K562 (cell line): ENCODE data around the gene NIN. TPM values are rescaled to one million over a fixed set of nuclear protein-coding genes. Genes with fewer than 3 reads are reported as not detected.

Experiments used
- DDX20 ChIP-seq: fragments of 450-650 bp; IDR thresholded peaks from 2 replicates; pipeline ENCODE4 v1.6.1; 2016; ENCODE audit warnings: missing genetic modification characterization, low read depth, mild to moderate bottlenecking, missing compliant biosample characterization, moderate library complexity
- FOXP1 ChIP-seq: sonication (generic); formaldehyde crosslinking; IDR thresholded peaks from 2 replicates; pipeline ENCODE4 v1.8.0; 2022; ENCODE audit warnings: mild to moderate bottlenecking, missing genetic modification reagents
- ILK ChIP-seq: fragments of 450-650 bp; IDR thresholded peaks from 2 replicates; pipeline ENCODE4 v1.6.1; 2016; ENCODE audit warnings: missing genetic modification characterization, low read depth, mild to moderate bottlenecking, missing compliant biosample characterization, moderate library complexity, borderline replicate concordance
- MGA ChIP-seq: fragments of 450-650 bp; IDR thresholded peaks from 2 replicates; pipeline ENCODE4 v1.6.1; 2016; ENCODE audit warnings: mild to moderate bottlenecking, moderate library complexity
- RBFOX2 ChIP-seq: fragments of 200-400 bp; formaldehyde crosslinking; IDR thresholded peaks from 2 replicates; pipeline ENCODE4 v1.6.1; 2017; ENCODE audit warnings: low read depth, mild to moderate bottlenecking, low read length, moderate library complexity
- RUNX1 ChIP-seq: sonication (generic); IDR thresholded peaks from 2 replicates; pipeline ENCODE4 v1.6.1; 2016; ENCODE audit warnings: antibody characterized with exemption, low read depth
- SIN3A ChIP-seq, 2 experiments: fragments of 150-350 bp in 1 of 2; IDR thresholded peaks; 2 replicates each; pipeline ENCODE4 v1.6.1; 2011 to 2016; ENCODE audit warnings: borderline replicate concordance in 2 of 2, low read depth in 2 of 2, low read length in 2 of 2, mild to moderate bottlenecking in 2 of 2, moderate library complexity in 2 of 2; ENCODE audit not compliant: control insufficient read depth in 1 of 2
- SMARCA5 ChIP-seq: fragments of 450-650 bp; IDR thresholded peaks from 2 replicates; pipeline ENCODE4 v1.6.1; 2016
- TFE3 ChIP-seq: fragments of 450-650 bp; formaldehyde crosslinking; IDR thresholded peaks from 2 replicates; pipeline ENCODE4 v1.4.0; 2020; ENCODE audit warnings: mild to moderate bottlenecking, mixed read lengths
- ZNF143 ChIP-seq: sonication (generic); formaldehyde crosslinking; IDR thresholded peaks from 2 replicates; pipeline ENCODE4 v1.9.0; 2022; ENCODE audit warnings: mild to moderate bottlenecking, missing genetic modification reagents
- ZNF696 ChIP-seq: fragments of 250-450 bp; sonication (Bioruptor Pico); conservative IDR thresholded peaks from 2 replicates; pipeline ENCODE4 v1.4.0; 2020; ENCODE audit warnings: mild to moderate bottlenecking, moderate library complexity
- polyA plus RNA-seq, 8 experiments: library from polyadenylated mRNA; depleted of rRNA in 4 of 8; stranded (reverse) in 5 of 8; unstranded in 3 of 8; fragments of >200 nt; fragmentation: Nextera tagmentation in 2 of 8; fragmentation: Illumina TruSeq in 1 of 8; extraction: Ambion mirVana in 2 of 8; extraction: Trizol in 1 of 8; gene quantifications; 2 replicates each; pipeline versions ENCODE4 v1.2.1 to v1.2.3, GENCODE V29; 2011 to 2014; ENCODE audit warnings: inconsistent platforms in 1 of 8, missing spikeins in 1 of 8
- total RNA-seq, 7 experiments: library from RNA; depleted of rRNA in 6 of 7; stranded (reverse); fragments of >200 nt in 6 of 7; fragmentation: Illumina TruSeq in 2 of 7; extraction: Trizol in 2 of 7; gene quantifications; 2 replicates each; pipeline versions ENCODE4 v1.2.1 to v1.2.3, GENCODE V29; 2011 to 2021; ENCODE audit warnings: low replicate concordance in 1 of 7
- TF ChIP-seq, protein P1 (sequence below): conservative IDR thresholded peaks from 2 replicates; pipeline ENCODE4 v1.6.1; 2011; ENCODE audit warnings: low read depth, mild to moderate bottlenecking, low read length; ENCODE audit not compliant: control insufficient read depth

Gene NIN
- total and polyA plus RNA-seq, 9 of the 15 experiments (the other 6 are each of a cell fraction or from before 2014, with no cell fraction given) = 0.84 to 8.4 (median 5.0) TPM

GRCh38 chr14:50830932-50831725 lies at the start of gene NIN (continued):
- TF ChIP-seq MGA (peak; percentile 23; the same call in 1 of the 2 replicates), SIN3A (IDR thresholded peaks at IDR 0.05; ENCODE audit: borderline replicate concordance in 2 of 2, control insufficient read depth in 1 of 2, low read depth in 2 of 2, low read length in 2 of 2) (no peak), RBFOX2 (peak; percentile 11; the same call in 1 of the 2 replicates), ILK (tag) (no peak), RUNX1 (no peak), FOXP1 (CRISPR knock-in tag) (no peak), ZNF696 (CRISPR knock-in tag) (no peak), ZNF143 (CRISPR knock-in tag) (no peak), TFE3 (CRISPR knock-in tag) (no peak), SMARCA5 (no peak), DDX20 (tag) (no peak)
- TF ChIP-seq, protein P1, sequence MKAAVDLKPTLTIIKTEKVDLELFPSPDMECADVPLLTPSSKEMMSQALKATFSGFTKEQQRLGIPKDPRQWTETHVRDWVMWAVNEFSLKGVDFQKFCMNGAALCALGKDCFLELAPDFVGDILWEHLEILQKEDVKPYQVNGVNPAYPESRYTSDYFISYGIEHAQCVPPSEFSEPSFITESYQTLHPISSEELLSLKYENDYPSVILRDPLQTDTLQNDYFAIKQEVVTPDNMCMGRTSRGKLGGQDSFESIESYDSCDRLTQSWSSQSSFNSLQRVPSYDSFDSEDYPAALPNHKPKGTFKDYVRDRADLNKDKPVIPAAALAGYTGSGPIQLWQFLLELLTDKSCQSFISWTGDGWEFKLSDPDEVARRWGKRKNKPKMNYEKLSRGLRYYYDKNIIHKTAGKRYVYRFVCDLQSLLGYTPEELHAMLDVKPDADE = no peak
